ENCODE measurements around the gene PLXNB2. TPM values are rescaled to one million over a fixed set of nuclear protein-coding genes. Genes with fewer than 3 reads are reported as not detected.
A peak's percentile ranks its signal among the peaks of the same experiment; 100 is the strongest.

PLXNB2 gene
- total and polyA plus RNA-seq, 2 of the 4 experiments (the other 2 are of a cell fraction), result 73.1 to 202 TPM

DNA sequence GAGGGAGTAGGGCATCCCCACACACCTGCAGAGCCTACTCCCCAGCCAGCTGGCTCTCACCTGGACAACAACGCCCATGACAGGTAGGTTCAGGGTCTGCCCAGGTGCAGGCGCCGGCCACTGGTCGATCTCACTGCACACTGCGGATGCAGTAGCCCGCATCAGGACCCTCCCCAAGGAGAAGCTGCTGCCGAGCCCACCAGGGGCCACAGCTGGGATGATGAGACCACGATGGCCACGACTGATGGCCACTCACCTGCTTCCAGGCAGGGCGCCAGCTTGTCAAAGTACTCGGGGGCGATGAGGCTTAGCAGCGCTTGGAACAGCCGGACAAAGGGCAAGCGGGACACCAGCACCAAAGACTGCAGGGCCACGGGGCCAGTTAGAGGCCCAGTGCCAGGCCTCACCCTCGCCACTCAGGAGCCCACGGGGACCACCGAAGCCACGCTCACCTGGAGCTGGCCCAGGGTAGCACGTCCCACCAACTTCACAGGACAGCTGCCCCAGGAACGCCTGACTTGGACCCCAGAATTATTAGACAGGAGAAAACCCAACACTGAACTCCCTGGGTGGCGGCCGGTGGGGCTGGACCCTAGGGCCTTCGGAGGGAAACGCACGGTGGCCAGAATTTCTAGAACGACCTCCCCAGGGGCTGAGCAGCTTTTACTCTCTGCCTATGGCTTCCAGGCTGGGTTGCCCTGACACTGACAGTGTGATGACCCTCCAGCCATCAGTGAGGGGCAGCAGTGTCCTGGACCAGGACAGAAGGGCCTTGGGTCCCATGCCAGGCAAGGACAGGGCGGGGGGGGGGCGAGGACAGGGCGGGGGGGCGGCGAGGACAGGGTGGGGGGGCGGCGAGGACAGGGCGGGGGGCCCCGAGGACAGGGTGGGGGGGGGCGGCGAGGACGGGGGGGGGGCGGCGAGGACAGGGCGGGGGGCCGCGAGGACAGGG is 8.9 kb upstream of the PLXNB2 start:
- Histone ChIP-seq H2BK20ac (ENCODE audit: low read depth, low read length) (no peak overlapping the region), H3K4me1 (ENCODE audit: control insufficient read depth, insufficient read depth, low read length) (no peaks in the 10 kb centered on the region), H3K27ac (ENCODE audit: insufficient read depth, low read length) (no peak overlapping the region), H3K14ac (replicated peaks; ENCODE audit: low read depth, low read length) (no peak overlapping the region), H4K91ac (ENCODE audit: insufficient read depth, low read depth, low read length) (no peak overlapping the region), H4K20me1 (ENCODE audit: insufficient read depth, low read length) (no peaks in the 10 kb centered on the region), H3K56ac (ENCODE audit: extremely low read depth, insufficient read depth, low read length) (no peak overlapping the region), H3K36me3 (ENCODE audit: control insufficient read depth, insufficient read depth, low read length) (no peaks in the 10 kb centered on the region), H2BK5ac (ENCODE audit: low read depth, low read length, poor library complexity, severe bottlenecking) (no peak overlapping the region), H3K4me3 (ENCODE audit: insufficient read depth, low read depth, low read length) (no peak overlapping the region), H3K9me3 (ENCODE audit: control insufficient read depth, insufficient read depth, low read length) (no peaks in the 10 kb centered on the region), H3K4ac (ENCODE audit: low read depth, low read length) (no peak overlapping the region), H3K18ac (ENCODE audit: low read depth, low read length) (no peak overlapping the region), H4K5ac (ENCODE audit: low read depth, low read length) (no peak overlapping the region), H2AK5ac (ENCODE audit: low read depth, low read length) (peak overlapping the region; percentile 28; the same call in 1 of the 2 replicates), H3K23ac (ENCODE audit: low read depth, low read length) (no peak overlapping the region), H3K79me1 (ENCODE audit: low read depth in 1 of 2, low read length in 2 of 2) (no peaks in the 10 kb centered on the region), H2BK15ac (ENCODE audit: low read depth, low read length) (no peak overlapping the region), H3K9me1 (ENCODE audit: insufficient read depth, low read length) (no peaks in the 10 kb centered on the region), H2AFZ (replicated peaks; ENCODE audit: low read length, poor library complexity) (no peak overlapping the region), H3K27me3 (ENCODE audit: control insufficient read depth, insufficient read depth, low read length) (peaks cover 3% of the 10 kb centered on the region; the same call in 1 of the 2 replicates), H3K9ac (ENCODE audit: low read depth, low read length) (no peak overlapping the region), H4K8ac (ENCODE audit: low read depth in 2 of 2, low read length in 2 of 2) (no peak overlapping the region), H3K4me2 (ENCODE audit: low read depth, low read length) (no peak overlapping the region), H2AK9ac (replicated peaks; ENCODE audit: low read depth, low read length, poor library complexity) (no peak overlapping the region), H2BK120ac (ENCODE audit: low read depth, low read length) (no peak overlapping the region)
- CTCF ChIA-PET, result no interaction called here
- ATAC-seq (ENCODE audit: low read depth) (no peak), DNase-seq (no peak)
- in situ Hi-C loops (cut with MboI; ENCODE audit: low sequenced_read_pairs) (no loop called here), dilution Hi-C loops (cut with HindIII; ENCODE audit: low sequenced_read_pairs, unreplicated experiment) (no loop called here), intact Hi-C loops (cut with micrococcal nuclease) (no loop called here)
- POLR2A ChIA-PET (ENCODE audit: unreplicated experiment), result no interaction called here
- TF ChIP-seq CEBPB (IDR thresholded peaks at IDR 0.05; ENCODE audit: low read depth, low read length) (no peak), SMC3 (IDR thresholded peaks at IDR 0.05; ENCODE audit: low read depth, low read length) (no peak), POLR2A (IDR thresholded peaks at IDR 0.05; ENCODE audit: low read depth, low read length) (no peak), FOS (IDR thresholded peaks at IDR 0.05; ENCODE audit: low read depth, low read length) (no peak), RCOR1 (IDR thresholded peaks at IDR 0.05; ENCODE audit: insufficient replicate concordance, low read length) (no peak), RAD21 (IDR thresholded peaks at IDR 0.05; ENCODE audit: low read length) (no peak), CHD1 (IDR thresholded peaks at IDR 0.05; ENCODE audit: low read depth, low read length) (no peak), BHLHE40 (IDR thresholded peaks at IDR 0.05; ENCODE audit: low read depth, low read length) (no peak), NFE2L2 (IDR thresholded peaks at IDR 0.05; ENCODE audit: low read depth, low read length) (no peak)
- TF ChIP-seq, protein P1, sequence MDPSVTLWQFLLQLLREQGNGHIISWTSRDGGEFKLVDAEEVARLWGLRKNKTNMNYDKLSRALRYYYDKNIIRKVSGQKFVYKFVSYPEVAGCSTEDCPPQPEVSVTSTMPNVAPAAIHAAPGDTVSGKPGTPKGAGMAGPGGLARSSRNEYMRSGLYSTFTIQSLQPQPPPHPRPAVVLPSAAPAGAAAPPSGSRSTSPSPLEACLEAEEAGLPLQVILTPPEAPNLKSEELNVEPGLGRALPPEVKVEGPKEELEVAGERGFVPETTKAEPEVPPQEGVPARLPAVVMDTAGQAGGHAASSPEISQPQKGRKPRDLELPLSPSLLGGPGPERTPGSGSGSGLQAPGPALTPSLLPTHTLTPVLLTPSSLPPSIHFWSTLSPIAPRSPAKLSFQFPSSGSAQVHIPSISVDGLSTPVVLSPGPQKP (IDR thresholded peaks at IDR 0.05; ENCODE audit: borderline replicate concordance, low read depth, low read length), result no peak
- TF ChIP-seq, protein P2, sequence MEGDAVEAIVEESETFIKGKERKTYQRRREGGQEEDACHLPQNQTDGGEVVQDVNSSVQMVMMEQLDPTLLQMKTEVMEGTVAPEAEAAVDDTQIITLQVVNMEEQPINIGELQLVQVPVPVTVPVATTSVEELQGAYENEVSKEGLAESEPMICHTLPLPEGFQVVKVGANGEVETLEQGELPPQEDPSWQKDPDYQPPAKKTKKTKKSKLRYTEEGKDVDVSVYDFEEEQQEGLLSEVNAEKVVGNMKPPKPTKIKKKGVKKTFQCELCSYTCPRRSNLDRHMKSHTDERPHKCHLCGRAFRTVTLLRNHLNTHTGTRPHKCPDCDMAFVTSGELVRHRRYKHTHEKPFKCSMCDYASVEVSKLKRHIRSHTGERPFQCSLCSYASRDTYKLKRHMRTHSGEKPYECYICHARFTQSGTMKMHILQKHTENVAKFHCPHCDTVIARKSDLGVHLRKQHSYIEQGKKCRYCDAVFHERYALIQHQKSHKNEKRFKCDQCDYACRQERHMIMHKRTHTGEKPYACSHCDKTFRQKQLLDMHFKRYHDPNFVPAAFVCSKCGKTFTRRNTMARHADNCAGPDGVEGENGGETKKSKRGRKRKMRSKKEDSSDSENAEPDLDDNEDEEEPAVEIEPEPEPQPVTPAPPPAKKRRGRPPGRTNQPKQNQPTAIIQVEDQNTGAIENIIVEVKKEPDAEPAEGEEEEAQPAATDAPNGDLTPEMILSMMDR (conservative IDR thresholded peaks at IDR 0.05; ENCODE audit: low read depth, low read length), result no peak
- TF ChIP-seq, protein P3, sequence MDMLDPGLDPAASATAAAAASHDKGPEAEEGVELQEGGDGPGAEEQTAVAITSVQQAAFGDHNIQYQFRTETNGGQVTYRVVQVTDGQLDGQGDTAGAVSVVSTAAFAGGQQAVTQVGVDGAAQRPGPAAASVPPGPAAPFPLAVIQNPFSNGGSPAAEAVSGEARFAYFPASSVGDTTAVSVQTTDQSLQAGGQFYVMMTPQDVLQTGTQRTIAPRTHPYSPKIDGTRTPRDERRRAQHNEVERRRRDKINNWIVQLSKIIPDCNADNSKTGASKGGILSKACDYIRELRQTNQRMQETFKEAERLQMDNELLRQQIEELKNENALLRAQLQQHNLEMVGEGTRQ (IDR thresholded peaks at IDR 0.05; ENCODE audit: low read depth, low read length), result no peak
- 92% methylated on average over 19 of the region's 45 CpGs; no CpG with 5 or more reads in 1 of the 2 experiments for WGBS, 2 experiments (ENCODE audit: extremely low coverage in 2 of 2, insufficient read length in 1 of 2)
- no TSS peak for BruUV-seq (replicated peaks)
